Cerebellar nuclear complex (tissue), 1 donor: ENCODE measurements around the gene SPDYE2.
"Not testable (repeated sequence)": the region's sequence is repeated elsewhere in the genome, so short reads cannot be mapped to it uniquely, and the experiment has no call there.

Experiments used
- DNase-seq, 2 experiments: peaks; one replicate each; lab custom pipeline; 2025; lab: John Stamatoyannopoulos, UW

Gene SPDYE2

DNA sequence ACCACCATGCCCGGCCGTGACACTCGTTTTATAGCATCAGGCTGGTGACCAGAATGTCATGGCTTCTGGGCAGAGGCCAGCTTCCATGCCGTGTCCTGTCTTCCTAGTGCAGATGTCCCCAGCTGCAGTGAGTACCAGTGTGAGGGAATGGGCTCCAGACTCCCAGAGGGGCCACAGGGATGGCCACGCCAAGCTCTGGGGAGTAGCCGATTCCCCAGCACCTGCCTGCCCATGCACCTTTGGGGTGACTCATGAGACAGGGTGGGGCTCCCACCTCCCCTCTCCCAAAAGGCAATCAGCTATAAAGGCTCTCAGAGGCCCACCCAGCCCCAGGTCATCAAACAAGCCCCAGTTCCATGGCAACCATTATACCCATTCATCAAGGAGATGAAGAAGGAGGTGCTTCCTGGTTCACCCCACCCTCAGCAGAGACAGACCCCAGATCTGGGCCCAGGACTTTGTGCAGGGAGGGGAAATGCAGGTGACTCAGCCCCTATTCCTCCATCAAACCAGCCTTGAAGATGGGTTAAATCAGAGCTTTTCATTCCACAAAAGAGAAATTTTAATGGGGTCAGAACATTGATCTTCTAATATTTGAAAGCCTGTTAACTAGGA lies at the start of gene SPDYE2:
Gene SPDYE2, plus strand, starts transcription at position 419 of the 615 bp plus-strand sequence. CDS start 2,030 bp downstream, outside the sequence.
- not testable (repeated sequence) for DNase-seq

DNA sequence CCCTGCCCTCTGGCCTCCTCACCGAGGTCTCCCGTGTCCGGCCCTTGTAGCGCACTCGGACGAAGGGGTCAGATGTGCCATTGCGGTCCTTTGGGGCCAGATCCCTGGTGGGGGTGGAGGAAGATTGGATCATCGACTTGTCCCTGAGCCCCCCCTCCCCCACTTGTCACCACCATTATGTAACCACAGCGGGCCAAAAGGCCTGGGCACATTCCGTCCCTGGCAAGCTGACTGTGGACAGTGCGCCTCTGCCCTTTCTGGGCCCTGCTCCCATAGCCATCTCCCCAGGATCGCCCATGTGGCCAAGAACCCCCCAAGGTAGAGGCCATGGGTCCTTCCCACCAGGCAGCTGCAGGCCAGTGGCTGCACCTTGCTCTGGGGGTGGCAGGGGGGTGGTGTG lies 47.9 kb upstream of the SPDYE2 start:
- DNase-seq, result not testable (repeated sequence)

DNA sequence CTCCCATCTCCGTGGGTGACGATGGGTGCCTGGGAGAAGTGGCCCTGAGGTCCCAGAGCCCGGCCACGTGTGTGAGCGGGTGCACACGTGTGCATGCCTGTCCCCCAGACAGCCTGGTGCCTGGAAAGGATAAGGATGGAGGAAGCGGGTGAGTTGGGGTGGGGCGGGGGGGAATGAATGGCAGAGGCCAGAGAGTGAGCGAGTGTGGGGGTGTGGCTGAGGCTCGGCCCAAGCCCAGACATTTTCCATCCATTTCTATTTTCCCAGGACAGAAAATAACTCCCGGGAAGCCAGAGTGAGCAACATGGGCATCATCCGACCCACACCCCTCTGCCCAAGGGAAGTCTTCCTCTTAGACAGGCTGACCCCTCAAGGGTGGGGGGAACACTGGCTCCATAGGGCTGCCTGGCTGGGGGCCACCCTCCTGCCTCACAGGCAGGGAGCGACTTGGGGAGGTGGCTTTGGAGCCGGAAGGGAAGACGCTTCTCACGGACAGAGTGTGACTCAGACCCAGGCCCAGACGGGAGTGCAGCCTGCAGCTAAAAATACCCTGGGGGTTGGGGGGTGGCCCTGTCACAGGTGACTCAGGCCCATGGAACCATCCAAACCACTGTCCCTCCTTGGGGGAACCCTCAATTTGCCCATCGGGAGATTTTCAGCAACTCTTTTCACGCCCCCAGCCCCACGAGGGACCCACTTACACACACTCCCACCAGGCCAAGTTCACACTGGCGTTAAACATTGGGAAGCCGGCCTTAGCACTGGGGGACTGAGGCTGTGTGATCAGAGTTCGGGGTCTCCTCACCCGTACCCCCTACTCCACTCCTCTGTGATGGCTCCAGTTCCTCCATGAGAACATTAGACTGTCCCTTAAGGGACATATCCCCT lies 45.5 kb upstream of the SPDYE2 start:
- DNase-seq, result not testable (repeated sequence)

DNA sequence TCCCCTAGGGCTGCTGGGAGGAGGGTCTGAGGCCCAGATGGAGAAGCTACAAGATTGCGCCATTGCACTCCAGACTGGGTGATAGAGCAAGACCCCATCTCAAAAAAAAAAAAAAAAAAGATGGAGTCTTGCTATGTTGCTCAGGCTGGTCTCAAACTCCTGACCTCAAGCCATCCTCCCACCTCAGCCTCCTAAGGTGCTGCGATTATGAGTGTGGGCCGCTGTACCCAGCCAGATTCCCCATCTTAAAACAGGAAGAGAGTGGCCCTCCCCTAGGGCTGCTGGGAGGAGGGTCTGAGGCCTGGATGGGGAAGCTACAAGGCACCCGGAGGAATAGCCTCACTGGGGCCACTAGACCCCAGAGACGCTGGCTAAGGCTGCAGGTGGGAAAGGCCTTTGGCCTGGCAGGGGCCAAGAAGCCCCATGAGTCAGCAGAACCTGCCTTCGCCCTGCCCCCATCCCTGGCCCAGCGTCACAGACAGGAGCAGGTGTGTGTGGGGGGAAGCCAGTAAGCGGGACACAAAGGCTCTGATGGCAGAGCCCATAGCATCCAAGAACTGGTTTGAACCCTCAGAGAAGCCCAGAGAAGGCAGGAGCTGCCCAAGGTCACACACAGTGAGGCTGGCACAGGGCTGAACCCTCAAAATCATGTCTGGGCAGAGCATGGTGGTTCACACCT lies 43.5 kb upstream of the SPDYE2 start:
- DNase-seq, result not testable (repeated sequence)

DNA sequence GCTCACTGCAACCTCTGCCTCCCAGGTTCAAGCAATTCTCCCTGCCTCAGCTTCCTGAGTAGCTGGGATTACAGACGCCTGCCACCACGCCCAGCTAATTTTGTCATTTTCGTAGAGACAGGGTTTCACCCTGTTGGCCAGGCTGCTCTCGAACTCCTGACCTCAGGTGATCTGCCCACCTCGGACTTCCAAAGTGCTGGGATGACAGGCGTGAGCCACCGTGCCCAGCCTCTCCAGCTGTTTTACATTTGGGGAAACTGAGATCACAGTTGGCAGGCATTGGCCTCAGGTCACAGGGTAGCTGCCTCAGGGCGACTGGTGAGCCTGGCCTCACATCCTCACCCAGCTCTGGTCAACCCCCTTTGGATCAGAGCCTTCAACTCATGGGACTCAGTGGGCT lies 40.5 kb upstream of the SPDYE2 start:
- not testable (repeated sequence) for DNase-seq

DNA sequence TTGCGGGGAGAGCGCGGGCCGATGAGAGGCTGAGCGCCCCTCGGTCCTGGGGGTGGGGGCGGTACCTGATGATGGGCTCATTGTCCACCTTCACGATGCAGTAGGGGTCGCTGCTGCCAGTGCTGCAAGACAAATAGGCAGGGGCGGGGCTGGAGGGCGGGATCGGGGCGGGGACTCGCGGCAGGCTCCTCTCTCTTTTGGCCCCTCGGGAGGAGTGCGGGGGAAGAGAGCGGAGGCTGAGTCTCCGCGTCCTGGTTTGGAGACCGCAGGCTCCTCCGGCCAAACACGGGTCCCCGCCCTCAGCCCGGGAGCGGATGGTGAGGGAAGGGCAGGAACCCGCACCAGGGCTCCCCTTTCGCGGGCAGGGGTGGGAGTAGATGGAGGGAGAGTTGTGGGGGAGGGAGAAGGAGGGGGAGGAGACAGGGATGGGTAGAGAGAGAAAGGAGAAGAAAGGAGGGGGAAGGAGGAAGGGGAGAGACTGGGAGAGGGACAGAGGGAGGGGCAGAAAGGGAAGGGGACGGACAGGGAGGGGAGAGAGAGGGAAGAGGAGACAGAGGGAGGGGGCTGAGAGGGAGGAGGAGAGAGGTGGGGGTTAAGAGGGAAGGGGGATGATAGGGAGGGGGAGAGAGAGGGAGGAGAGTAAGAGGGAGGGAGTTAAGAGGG lies 39.0 kb upstream of the SPDYE2 start:
- not testable (repeated sequence) for DNase-seq

DNA sequence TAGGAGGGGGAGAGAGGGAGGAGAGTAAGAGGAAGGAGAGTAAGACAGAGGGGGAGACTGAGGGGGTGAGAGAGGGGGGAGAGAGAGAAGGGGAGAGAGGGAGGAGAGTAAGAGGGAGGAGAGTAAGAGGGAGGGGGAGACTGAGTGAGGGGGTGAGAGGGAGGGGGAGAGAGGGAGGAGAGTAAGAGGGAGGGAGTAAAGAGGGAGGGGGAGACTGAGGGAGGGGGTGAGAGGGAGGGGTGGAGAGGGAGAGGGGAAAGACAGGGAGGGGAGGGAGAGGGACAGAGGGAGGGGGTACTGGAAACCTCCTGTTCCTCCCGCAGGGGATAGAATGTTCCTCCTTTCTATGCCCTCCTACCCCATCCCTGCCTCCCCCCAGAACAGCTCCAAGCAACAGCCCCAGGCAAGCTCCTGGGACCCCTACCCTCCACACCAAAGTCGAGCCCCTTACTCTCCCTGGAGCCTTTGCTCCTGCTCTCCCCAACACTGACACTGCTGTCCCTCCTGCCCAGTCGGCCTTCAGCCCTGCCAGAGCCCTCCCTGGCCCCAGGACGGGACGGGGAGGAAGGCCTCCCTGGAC lies 38.3 kb upstream of the SPDYE2 start:
- DNase-seq, result not testable (repeated sequence)

DNA sequence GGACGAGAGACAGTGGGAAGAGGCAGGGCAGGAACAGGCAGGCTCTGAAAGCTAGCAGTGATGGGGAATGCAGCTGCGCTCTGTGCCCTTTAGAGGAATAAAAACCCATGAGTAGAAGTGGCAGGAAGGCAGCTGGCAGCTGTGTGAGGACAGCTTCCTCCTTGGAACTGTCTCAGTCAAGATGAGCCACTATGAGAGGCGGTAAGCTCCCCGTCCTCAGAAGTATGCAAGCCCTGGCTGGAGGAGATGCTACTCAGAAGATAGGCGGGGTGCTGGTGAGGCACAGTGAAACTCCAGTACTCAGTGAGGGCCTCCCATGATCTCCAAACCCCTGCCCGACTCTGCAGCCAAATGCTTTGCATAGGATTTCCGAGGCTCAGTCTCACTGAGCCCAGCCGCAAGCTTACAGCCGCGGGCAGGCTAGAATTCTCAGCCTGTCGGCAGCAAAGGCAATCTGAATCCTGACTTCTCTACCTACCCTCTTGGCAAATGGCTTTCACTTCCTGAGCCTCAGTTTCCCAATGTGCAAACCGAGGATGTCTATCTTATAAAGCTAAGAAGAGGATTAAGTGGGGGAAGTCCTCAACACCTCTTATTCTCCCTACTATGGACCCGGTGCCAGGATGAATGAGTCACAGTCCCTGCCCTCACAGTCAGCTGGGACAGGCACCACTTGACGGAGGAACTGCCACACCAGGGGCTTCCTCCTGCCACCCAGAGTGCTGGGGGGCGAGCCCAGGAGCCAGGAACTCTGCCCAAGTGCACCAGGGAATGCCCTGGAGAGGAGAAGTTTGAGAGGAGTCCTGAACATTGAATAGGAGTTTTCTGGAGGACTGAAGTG lies 35.9 kb upstream of the SPDYE2 start:
- not testable (repeated sequence) for DNase-seq

GRCh38 chr7:102515889-102516288 lies 35.1 kb upstream of the SPDYE2 start:
- not testable (repeated sequence) for DNase-seq

DNA sequence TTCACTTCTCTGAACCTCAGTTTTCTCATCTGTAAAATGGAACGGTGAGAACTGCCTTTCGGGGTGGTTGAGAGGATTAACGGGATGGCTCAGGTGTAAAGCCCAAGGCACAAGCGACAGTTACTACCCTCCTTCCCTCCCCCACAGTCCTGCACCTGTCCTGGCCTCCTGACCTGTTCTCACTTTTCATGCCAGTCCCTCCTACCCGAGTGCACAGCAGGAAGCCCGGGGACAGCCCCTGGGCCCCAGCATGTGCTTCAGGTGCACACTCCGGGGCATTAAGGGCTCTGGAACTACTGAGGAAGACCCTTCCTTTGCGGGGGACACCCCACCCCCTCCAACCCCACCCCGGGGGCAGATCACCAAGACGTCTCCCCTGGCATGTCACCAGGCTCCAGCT lies 34.1 kb upstream of the SPDYE2 start:
- DNase-seq, result not testable (repeated sequence)

DNA sequence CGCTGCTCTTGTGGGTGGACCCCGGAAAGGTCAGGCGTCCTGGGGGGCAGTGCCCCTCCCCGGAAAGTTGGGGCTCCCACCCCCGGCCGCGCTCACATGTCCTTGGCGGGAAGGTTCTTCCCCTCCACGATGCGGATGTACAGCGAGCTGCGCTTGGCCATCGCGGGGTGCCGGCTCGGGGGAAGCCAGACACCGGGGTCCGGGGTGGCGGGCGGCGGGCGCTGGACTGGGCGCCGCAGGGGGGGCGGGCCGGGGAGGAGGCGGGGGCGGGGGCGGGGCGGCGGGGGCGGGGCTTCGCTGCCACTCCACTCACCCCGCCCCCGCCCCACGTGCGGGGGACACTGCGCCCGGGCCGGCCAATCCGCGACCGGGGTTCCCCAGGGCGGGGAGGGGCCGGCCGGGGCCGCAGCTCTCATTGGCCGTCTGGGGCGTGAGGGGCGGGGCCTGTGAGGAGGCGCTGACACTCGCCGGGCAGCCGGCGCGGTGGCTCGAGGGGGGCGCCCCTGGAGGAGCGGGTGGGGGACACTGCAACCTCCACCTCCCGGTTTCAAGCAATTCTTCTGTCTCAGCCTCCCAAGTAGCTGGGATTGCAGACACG lies 33.4 kb upstream of the SPDYE2 start, which contains the start of gene RASA4B:
Gene RASA4B, minus strand, starts transcription at position 228 of the 598 bp plus-strand sequence. Its CDS starts 67 bp downstream, at position 161.
- DNase-seq, result not testable (repeated sequence)

DNA sequence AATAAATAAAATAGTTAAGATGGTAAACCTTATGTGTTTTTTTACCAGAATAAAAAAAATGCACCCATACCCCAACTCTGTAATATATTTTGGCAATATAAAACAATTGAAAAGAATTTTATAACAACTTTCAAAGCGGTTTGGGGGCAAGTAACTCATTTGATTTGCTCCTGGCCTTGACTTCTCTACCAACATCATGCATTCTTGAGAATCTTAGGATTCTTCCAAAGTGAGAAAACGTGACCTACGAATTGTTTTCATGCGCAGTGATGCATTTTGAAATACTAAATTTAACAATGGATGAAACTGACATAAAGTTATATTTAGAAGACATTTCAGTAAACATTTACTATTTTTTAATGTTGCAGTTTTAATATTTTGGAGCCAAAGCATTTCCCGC lies 30.2 kb upstream of the SPDYE2 start:
- not testable (repeated sequence) for DNase-seq

DNA sequence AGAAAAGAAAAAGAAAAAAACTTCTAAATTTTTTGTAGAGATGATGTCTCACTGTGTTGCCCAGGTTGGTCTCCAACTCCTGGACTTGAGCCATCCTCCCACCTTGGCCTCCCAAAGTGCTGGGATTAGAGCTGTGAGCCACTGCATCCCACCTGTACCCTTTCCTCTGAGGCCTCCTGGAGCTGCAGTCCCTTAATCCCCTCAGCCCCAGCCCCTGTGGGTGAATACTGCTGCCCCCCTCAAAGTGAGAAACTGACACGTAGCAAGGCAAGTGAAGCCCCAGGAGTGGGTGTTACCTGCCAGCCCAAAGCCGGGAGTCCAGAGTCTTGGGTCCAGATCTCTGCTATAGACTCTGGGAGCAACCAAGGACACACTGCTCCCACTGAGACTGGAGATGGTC lies 26.2 kb upstream of the SPDYE2 start:
- not testable (repeated sequence) for DNase-seq

- not testable (repeated sequence) for DNase-seq
These were observed 23.8 kb upstream of the SPDYE2 start for GRCh38 chr7:102527182-102527581.

DNA sequence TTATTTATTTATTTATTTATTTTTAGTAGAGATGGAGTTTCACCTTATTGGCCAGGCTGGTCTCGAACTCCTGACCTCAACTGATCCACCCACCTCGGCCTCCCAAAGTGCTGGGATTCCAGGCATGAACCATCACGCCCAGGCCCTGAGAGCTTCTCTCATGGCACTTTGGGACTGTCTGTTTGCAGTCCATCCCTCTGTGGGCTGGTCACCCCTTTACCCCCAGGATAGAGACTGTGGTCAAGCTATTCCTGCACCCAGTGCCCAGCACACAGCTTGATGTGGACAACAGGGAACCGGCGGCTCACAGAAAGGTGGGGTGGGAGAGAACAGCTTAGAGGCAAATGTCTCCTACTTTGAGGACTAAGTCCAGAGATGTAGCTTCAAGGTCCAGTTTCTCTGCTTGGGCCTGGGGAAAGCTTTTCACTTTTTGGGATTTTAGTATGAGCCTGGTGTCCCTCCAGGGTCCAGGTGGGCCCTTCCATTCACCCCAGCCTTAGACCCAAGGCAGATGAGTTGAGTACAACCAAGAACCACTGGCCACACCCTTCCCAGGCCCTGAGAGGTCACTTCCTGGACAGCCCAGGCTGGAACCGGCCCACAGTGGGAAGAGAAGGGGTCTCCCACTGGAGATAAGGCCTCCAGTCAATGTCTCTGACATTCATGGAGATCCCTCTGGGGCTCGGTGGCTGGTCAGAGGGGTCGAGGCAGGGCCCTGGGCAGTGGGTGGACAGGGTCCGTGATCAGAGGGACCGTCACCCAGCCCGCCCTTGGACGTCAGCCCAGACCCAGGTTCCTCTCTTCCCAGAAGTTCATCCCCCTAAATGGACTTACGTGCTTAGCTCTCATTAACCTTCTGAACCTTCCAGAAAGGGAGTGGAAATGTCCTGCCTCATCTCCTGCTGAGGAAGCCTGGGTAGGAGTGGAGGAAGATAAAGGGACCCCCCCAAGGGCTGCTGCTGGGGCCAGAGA lies 22.9 kb upstream of the SPDYE2 start:
- DNase-seq, result not testable (repeated sequence)

DNA sequence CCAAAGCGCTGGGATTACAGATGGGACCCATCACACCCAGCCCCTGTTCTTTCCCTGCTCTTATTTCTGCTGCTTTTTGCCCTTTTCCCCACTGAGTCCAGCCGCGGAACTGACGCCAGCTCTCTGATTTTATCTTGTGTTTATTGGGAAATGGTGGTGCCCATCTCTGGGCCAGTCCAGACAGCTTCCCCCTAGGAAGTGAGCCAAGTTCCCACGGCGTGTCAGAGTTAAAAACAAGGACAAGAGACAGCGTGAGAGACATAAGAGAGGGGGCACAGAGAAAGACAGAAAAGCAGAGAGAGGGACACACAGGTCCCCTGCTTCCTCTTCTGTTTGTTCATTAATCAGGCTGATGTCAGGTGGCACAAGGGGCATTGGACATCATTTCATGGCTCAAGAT lies 19.4 kb upstream of the SPDYE2 start:
- not testable (repeated sequence) for DNase-seq

DNA sequence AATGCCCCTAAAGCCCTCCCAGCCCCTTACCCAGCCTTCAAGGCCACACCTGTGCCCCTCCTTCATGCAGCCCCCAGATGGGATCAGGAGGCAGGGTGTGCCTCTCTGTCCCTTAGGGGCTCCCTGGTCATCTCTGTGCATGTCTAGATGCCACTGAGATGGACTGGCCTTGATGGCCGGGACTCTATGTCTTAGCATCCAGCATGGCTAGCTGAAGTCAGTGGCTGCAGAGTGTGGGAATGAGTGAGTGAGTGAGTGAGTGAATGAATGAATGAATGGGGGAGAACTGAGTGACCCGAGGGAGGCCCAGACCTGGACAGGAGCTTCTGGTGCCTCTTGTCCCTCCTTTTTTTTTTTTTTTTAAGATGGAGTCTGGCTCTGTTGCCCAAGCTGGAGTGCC lies 18.9 kb upstream of the SPDYE2 start:
- not testable (repeated sequence) for DNase-seq

GRCh38 chr7:102535062-102535615 lies 15.9 kb upstream of the SPDYE2 start:
- DNase-seq, result not testable (repeated sequence)
